Measurements from ENCODE around the gene ZNF254.

The ZNF254 gene

DNA sequence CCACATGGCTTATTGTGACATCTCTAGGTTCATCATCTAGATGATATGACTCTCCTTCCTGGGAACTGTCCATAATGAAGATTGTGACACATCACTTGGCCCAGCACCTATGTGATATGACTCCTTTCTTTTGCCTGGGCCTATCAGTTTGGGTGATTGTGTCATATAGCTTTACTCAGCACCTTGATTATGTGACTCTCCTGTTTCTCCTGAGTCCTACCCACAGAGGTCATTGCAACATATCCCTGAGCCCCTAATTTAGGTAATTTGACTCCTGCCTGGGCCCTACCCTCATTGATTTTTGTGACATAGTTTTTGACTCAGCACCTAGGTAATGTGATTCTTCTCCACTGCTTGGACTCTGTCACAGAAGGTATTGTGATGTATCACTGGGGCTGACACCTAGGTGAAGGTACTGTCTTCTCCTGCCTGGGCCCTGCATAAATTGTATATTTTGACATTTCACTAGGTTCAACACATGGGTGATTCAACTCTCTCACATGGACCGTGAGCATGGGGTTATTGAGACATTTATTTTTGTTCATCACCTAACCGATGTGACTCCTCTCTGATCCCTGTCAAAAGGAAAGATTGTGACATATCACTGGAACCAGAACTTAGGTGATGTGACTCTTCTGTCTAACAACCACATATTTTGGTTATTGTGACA is 26.2 kb upstream of the ZNF254 start:
- DNase-seq (ENCODE audit: extremely low read depth, low read depth): no peak
- no peak overlapping the region for H3K4me3 ChIP-seq (replicated peaks; ENCODE audit: low read depth, low read length)
- TF ChIP-seq, protein P1, sequence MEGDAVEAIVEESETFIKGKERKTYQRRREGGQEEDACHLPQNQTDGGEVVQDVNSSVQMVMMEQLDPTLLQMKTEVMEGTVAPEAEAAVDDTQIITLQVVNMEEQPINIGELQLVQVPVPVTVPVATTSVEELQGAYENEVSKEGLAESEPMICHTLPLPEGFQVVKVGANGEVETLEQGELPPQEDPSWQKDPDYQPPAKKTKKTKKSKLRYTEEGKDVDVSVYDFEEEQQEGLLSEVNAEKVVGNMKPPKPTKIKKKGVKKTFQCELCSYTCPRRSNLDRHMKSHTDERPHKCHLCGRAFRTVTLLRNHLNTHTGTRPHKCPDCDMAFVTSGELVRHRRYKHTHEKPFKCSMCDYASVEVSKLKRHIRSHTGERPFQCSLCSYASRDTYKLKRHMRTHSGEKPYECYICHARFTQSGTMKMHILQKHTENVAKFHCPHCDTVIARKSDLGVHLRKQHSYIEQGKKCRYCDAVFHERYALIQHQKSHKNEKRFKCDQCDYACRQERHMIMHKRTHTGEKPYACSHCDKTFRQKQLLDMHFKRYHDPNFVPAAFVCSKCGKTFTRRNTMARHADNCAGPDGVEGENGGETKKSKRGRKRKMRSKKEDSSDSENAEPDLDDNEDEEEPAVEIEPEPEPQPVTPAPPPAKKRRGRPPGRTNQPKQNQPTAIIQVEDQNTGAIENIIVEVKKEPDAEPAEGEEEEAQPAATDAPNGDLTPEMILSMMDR (IDR thresholded peaks at IDR 0.05; ENCODE audit: low read depth, low read length, missing control alignments): no peak

DNA sequence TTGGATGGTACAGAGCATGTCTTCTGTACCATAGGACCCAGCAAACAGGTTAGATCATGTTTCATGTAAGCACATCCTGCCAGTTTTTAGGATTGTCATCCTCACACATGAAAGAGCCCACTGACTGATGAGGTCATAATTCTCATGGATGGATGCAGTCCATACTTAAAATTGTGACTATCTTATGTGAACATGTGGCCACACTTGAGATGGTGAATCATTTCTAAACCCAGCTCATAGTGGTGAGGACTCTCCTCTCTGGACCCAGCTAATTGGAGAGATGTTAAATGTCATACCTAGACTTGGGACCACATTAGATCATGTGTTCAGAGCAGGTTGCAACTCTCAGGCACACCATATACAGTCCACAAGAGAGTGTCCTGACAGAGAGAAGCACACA is 24.8 kb upstream of the ZNF254 start:
- no peak for DNase-seq (ENCODE audit: extremely low read depth, low read depth)
- no peak overlapping the region for H3K4me3 ChIP-seq (replicated peaks; ENCODE audit: low read depth, low read length)
- TF ChIP-seq, protein P1 (IDR thresholded peaks at IDR 0.05; ENCODE audit: low read depth, low read length, missing control alignments): no peak

DNA sequence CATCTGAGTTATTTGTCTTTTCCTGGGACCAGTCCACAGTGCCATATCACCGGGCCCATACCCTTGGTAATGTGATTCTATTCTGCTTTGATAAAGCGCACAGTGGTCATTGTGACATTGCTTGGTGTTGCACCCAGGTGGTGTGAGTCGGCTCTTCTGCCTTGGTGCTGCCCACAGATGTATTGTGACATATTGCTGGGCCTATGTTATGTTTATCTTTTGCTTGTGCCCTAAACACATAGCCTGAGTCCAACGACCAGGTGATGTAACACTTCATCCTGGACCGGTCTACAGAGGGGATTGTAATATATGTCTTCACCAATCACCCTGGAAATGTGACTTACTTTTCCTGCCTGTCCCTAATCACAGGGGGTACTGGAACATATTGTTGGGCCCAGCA is 23.7 kb upstream of the ZNF254 start:
- TF ChIP-seq, protein P1 (IDR thresholded peaks at IDR 0.05; ENCODE audit: low read depth, low read length, missing control alignments): no peak
- no peak overlapping the region for H3K4me3 ChIP-seq (replicated peaks; ENCODE audit: low read depth, low read length)
- DNase-seq (ENCODE audit: extremely low read depth, low read depth): no peak

DNA sequence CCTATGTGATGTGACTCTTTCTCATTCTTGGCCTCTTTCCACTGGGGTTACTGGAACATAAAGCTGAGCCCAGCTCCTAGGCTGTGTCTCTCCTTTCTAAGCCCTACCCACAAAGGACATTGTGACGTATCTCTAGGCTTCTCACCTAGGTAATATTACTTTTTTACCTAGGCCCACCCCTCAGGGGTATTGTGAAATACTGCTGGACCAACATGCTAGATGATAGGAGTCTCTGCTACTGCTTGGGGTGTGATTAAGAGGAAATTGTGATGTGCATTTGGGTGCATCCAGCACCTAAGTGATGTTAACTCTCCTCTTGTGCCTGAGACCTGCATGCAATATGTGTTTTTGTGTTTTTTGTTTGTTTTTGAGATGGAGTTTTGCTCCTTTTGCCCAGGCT is 22.8 kb upstream of the ZNF254 start:
- TF ChIP-seq, protein P1 (IDR thresholded peaks at IDR 0.05; ENCODE audit: low read depth, low read length, missing control alignments): no peak
- no peak overlapping the region for H3K4me3 ChIP-seq (replicated peaks; ENCODE audit: low read depth, low read length)
- no peak for DNase-seq (ENCODE audit: extremely low read depth, low read depth)

DNA sequence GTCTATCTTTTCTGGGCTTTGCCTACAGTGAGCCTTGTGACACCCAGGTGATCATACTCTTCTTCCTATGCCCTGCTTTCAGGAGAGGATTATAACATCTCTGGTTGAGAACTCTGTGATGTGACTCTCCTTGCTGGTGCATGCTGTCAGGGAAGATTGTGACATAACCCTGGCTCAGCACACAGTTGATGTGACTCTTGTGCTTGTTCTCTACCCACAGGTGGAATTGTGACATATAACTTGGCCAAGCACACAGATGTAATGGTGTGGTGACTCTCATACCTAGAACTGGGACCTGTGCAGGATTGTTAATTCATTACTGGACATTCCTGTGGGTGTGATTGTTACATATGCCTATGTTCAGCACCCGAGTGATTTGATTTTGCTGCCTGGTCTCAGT is 21.7 kb upstream of the ZNF254 start:
- no peak overlapping the region for H3K4me3 ChIP-seq (replicated peaks; ENCODE audit: low read depth, low read length)
- DNase-seq (ENCODE audit: extremely low read depth, low read depth): no peak
- TF ChIP-seq, protein P1 (IDR thresholded peaks at IDR 0.05; ENCODE audit: low read depth, low read length, missing control alignments): no peak

DNA sequence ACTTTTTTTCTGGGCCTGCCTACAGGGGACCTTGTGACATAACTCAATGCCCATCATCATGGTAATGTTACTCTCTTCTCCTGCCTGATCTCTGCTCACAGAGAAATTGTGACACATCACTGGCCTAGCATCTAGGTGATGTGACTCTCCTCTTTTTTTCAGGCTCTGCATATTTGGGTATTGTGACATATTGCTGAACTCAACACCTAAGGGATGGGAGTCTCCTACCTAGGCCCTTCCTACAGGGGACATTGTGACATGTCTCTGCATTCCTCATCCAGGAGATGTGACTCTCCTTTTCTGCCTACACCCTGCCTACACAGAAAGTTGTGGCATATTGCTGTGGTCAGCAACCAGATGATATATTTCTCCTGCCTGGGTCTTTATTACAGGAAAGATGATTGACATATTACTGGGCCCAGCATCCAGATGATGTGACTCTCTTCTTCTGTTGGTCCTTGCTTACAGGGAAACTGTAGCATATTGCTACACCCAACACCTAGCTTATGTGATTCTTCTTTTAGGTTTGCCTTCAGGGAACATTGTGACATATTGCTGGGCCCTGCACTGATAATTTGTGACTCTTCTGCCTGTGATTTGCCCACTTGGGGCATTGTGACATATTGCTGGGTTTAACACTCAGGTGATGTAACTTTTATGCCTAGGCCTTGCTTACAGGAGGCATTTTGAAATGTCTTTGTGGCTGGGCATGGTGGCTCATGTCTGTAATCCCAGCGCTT is 21.0 kb upstream of the ZNF254 start:
- DNase-seq (ENCODE audit: extremely low read depth, low read depth): no peak
- TF ChIP-seq, protein P1 (IDR thresholded peaks at IDR 0.05; ENCODE audit: low read depth, low read length, missing control alignments): no peak
- H3K4me3 ChIP-seq (replicated peaks; ENCODE audit: low read depth, low read length): no peak overlapping the region
